Peyer's patch (tissue), 4 donors: ENCODE measurements around the gene NLRP5. TPM values are rescaled to one million over a fixed set of nuclear protein-coding genes. Genes with fewer than 3 reads are reported as not detected.
"Not testable (repeated sequence)": the region's sequence is repeated elsewhere in the genome, so short reads cannot be mapped to it uniquely, and the experiment has no call there.

Source experiments
- DNase-seq, 3 donors: peaks; one replicate each; pipeline ENCODE4 v3.0.0-alpha.2; 2017 to 2019
- H3K27ac ChIP-seq, 4 donors: fragments of 200-600 bp; sonication (generic); one replicate each; pipeline ENCODE4 v1.5.1; 2016 to 2019
- H3K27me3 ChIP-seq, 2 donors: fragments of 200-600 bp; sonication (generic); one replicate each; pipeline ENCODE4 v1.5.1; 2019
- H3K36me3 ChIP-seq, 3 donors: fragments of 200-600 bp; sonication (generic); one replicate each; pipeline ENCODE4 v1.5.1; 2016 to 2019
- H3K4me1 ChIP-seq, 4 donors: fragments of 200-600 bp; sonication (generic); one replicate each; pipeline ENCODE4 v1.5.1; 2016 to 2019
- H3K4me3 ChIP-seq, 4 donors: fragments of 200-600 bp; sonication (generic); 1 replicate in 3 of 4; 2 replicates in 1 of 4; pipeline ENCODE4 v1.5.1; 2016 to 2019; ENCODE audit warnings: mild to moderate bottlenecking in 1 of 4
- H3K9me3 ChIP-seq, 4 donors: fragments of 200-600 bp; sonication (generic); one replicate each; pipeline ENCODE4 v1.5.1; 2016 to 2019; ENCODE audit warnings: mild to moderate bottlenecking in 1 of 4
- CTCF ChIP-seq, 6 experiments: fragments of 450-650 bp in 4 of 6; fragments of 200-600 bp in 2 of 6; sonication (generic) in 1 of 6; IDR thresholded peaks; one replicate each; pipeline ENCODE4 v1.5.1; 2017 to 2019; ENCODE audit warnings: antibody characterized with exemption in 6 of 6, mild to moderate bottlenecking in 3 of 6, moderate library complexity in 1 of 6
- POLR2A ChIP-seq, 2 donors: fragments of 450-650 bp; IDR thresholded peaks; one replicate each; pipeline ENCODE4 v1.5.1; 2017; ENCODE audit warnings: antibody characterized with exemption in 2 of 2, mild to moderate bottlenecking in 2 of 2, moderate library complexity in 2 of 2
- total RNA-seq, 4 donors: library from RNA; depleted of rRNA; stranded (reverse); fragments of >200 nt; gene quantifications; one replicate each; pipeline ENCODE4 v1.1.0, GENCODE V29; 2016

The NLRP5 gene
- total RNA-seq = not detected

GRCh38 chr19:55986487-55986886, at the start of gene NLRP5:
NLRP5 (plus strand) TSS chr19:55986775.
- H3K27ac ChIP-seq = no peak within 1 kb of the TSS
- H3K9me3 ChIP-seq = no peaks in the 10 kb centered on the region
- DNase-seq = no peak
- H3K27me3 ChIP-seq = no peaks in the 10 kb centered on the region
- H3K36me3 ChIP-seq = no peaks in the 10 kb centered on the region
- H3K4me3 ChIP-seq = no peak within 1 kb of the TSS
- TF ChIP-seq CTCF (IDR thresholded peaks at IDR 0.05) (no peak), POLR2A (IDR thresholded peaks at IDR 0.05) (no peak)
- no peaks in the 10 kb centered on the region for H3K4me1 ChIP-seq

GRCh38 chr19:55939206-55939605, 47.4 kb upstream of the NLRP5 start:
- Histone ChIP-seq H3K27ac (no peak overlapping the region), H3K36me3 (no peaks in the 10 kb centered on the region), H3K9me3 (no peaks in the 10 kb centered on the region), H3K4me1 (no peaks in the 10 kb centered on the region), H3K27me3 (no peaks in the 10 kb centered on the region), H3K4me3 (no peak overlapping the region)
- no peak for TF ChIP-seq POLR2A (IDR thresholded peaks at IDR 0.05)
- no peak for DNase-seq

GRCh38 chr19:55940306-55940705, 46.3 kb upstream of the NLRP5 start:
- H3K36me3 ChIP-seq = no peaks in the 10 kb centered on the region
- no peaks in the 10 kb centered on the region for H3K27me3 ChIP-seq
- no peak overlapping the region for H3K27ac ChIP-seq
- H3K4me1 ChIP-seq = no peaks in the 10 kb centered on the region
- H3K4me3 ChIP-seq = no peak overlapping the region
- no peak for DNase-seq
- TF ChIP-seq POLR2A (IDR thresholded peaks at IDR 0.05) = no peak
- no peak for TF ChIP-seq CTCF (IDR thresholded peaks at IDR 0.05)
- no peaks in the 10 kb centered on the region for H3K9me3 ChIP-seq

GRCh38 chr19:55947532-55947931, 39.0 kb upstream of the NLRP5 start, which contains the start of gene NLRP8:
NLRP8 (plus strand) TSS chr19:55947832.
- no peak for TF ChIP-seq POLR2A (IDR thresholded peaks at IDR 0.05)
- H3K9me3 ChIP-seq = no peaks in the 10 kb centered on the region
- no peaks in the 10 kb centered on the region for H3K4me1 ChIP-seq
- H3K4me3 ChIP-seq = no peak within 1 kb of the TSS
- H3K27me3 ChIP-seq = no peaks in the 10 kb centered on the region
- DNase-seq = no peak
- H3K36me3 ChIP-seq = no peaks in the 10 kb centered on the region
- H3K27ac ChIP-seq = no peak within 1 kb of the TSS

- not testable (repeated sequence) for H3K9me3 ChIP-seq, H3K36me3 ChIP-seq, DNase-seq, H3K27me3 ChIP-seq, H3K4me3 ChIP-seq, H3K27ac ChIP-seq, H3K4me1 ChIP-seq
These were observed 36.0 kb upstream of the NLRP5 start for GRCh38 chr19:55950566-55950965.

GRCh38 chr19:55956431-55956830, 30.1 kb upstream of the NLRP5 start:
- Histone ChIP-seq H3K27me3 (no peaks in the 10 kb centered on the region), H3K27ac (no peak overlapping the region), H3K4me3 (no peak overlapping the region), H3K9me3 (no peaks in the 10 kb centered on the region), H3K36me3 (no peaks in the 10 kb centered on the region), H3K4me1 (no peaks in the 10 kb centered on the region)
- DNase-seq = no peak
- TF ChIP-seq POLR2A (IDR thresholded peaks at IDR 0.05) = no peak
- TF ChIP-seq CTCF (IDR thresholded peaks at IDR 0.05) = no peak

- Histone ChIP-seq H3K36me3 (no peaks in the 10 kb centered on the region), H3K27ac (no peak overlapping the region), H3K4me1 (no peaks in the 10 kb centered on the region), H3K9me3 (no peaks in the 10 kb centered on the region), H3K4me3 (no peak overlapping the region), H3K27me3 (no peaks in the 10 kb centered on the region)
- no peak for DNase-seq
- TF ChIP-seq CTCF (IDR thresholded peaks at IDR 0.05) (no peak), POLR2A (IDR thresholded peaks at IDR 0.05) (no peak)
These were observed 28.2 kb upstream of the NLRP5 start for GRCh38 chr19:55958356-55958755.
